ENCODE data around the gene PIP4K2A.

Gene PIP4K2A

DNA sequence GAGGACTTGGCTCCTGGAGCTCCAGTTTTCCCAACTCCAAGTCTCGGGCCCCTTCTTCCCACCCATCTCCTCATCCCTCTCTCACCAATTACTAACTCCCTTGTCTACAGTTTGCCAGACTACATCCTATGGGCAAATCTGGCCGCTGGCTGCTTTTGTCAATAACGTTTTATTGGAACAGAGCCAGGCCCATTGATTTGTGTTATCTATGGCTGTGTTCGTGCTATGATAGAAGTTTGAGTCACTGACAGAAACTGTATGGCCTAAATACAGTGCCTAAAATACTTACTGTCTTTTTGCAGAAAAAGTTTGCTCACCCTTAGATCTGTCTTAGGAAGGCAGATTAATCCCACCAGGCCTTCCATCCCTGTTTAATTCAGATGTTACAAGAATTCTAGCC is 71.3 kb downstream of the PIP4K2A start:
- in situ Hi-C loops (cut with MboI; ENCODE audit: low sequenced_read_pairs) = no loop called here

DNA sequence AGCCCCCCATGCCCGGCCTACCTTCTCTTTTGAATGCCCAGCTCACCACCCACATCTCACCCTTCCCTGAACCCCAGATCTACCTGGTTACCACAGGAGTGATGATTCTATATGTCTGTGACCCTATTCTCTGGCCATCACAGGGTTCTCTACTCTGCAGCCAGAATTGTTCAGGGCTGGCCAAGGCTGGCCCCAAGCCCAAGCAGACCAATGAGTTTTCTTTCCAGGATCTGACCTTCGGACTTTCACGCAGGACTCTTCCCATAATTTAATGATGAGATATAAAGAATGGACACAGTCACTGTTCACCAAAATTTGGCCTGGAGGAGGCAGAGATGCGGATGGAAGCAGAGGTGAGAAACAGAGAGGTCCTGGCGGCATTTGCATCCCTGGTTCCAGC is 72.6 kb downstream of the PIP4K2A start:
- in situ Hi-C loops (cut with MboI; ENCODE audit: low sequenced_read_pairs) = no loop called here

DNA sequence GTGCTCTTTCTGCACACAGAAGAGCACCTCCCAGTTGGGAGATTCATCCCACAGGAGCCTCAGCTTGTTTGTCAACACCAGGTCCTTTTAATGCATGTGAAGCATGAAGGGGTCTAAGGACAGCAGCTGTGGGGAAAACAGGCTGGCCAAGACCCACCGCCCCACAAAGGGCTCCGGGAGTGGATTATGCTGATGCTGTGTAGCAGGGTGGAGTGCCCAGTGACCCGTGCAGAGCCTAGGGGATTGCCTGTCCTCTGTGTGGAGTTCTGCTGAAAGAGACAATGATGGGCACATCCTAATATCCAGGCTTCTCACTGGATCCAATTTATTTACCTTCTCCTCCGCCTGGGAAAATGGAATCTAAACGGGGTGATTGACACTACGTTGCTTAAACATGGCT is 74.0 kb downstream of the PIP4K2A start:
- in situ Hi-C loops (cut with MboI; ENCODE audit: low sequenced_read_pairs) = no loop called here

DNA sequence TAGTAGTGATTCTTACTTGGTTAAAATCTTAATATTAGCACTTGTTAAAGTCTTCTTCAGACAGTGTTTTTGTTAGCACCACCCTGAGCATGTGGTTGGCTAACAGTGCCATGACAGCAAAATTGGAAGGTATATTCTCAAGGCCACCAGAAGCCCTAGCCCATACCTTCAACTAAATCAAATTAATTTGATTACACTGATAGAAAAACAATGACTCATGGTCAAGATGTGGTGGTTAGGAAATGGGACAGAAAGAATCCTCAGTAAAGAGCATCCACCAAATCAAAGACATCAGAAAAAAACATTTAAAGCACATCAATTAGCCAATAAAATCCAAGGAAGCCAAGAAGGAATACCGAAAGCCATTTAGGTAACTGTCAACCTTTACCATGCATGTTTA is 75.5 kb downstream of the PIP4K2A start:
- in situ Hi-C loops (cut with MboI; ENCODE audit: low sequenced_read_pairs) = no loop called here

DNA sequence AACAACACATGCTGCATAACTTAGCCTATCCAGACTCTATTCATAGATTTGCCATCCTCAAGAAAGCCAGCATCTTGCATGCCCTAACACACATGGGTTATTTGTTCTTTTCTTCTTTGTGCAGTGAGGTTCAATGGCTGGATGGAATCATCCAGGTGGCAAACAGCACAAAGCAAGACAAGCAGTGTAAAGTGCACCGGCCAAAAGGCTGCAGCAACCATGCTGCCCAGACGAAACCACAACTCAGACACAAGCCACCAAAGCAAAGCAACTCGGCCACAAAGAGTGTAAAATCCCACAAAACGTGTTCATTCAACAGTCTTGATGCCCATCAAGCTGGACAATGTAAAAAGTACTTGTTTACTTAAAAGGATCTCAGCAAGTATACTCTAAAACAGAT is 76.9 kb downstream of the PIP4K2A start:
- in situ Hi-C loops (cut with MboI; ENCODE audit: low sequenced_read_pairs) = no loop called here

DNA sequence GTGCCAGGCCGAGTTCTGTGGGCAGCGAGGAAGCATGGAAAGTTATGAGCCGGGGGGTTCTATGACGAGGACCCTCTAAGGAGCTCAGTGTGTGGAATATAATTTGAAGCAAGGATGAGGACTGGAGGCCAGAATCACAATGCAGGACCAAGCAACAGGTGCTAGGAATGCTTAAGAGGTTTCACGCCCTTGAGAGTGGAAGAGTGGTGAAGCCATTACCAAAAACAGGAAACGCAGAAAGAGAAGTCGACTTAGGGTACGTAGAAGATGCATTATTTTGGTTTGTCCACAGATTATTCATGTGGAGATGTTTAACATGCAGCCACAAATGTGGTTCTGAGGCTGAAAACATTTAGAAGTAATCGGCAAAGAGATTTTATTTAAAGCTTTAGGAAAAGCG is 78.7 kb downstream of the PIP4K2A start:
- in situ Hi-C loops (cut with MboI; ENCODE audit: low sequenced_read_pairs) = no loop called here

DNA sequence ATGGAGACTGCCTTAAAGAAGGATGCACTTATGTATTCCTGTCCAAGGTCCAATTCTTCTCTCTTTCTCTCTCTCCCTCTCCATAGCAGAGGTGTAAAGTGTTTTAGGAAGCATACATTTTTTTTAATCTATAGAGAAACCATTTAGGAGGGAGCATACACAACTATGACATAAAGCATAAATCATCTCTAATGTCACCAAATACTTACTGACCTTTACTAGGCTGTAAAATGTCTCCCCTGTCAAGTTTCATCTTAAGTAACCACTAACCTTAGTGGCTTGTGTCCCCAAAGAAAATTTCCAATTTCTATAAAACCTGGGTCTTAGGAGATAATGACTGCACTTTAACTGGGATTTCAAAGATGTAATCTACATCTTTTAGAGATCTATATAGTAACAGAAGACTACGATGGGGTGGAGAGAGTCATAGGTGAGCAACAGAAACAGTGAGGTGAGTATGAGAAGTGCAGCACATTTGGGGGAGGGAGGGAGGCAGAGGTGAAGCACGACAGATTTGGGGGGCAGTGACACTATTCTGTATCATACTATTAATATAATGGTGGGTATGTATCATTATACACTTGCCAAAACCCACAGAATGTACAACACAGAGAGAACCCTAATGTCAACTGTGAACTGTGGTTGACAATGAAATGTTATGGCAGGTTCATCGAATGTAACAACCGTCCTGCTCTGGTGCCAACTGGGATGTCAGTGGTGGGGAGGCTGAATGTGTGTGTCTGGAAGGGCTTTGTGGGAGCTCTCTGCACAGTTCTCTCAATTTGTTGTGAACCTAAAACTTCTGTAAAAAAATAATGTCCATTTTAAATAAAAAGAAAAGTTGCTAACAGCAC is 79.5 kb downstream of the PIP4K2A start:
- in situ Hi-C loops (cut with MboI; ENCODE audit: low sequenced_read_pairs) = no loop called here

DNA sequence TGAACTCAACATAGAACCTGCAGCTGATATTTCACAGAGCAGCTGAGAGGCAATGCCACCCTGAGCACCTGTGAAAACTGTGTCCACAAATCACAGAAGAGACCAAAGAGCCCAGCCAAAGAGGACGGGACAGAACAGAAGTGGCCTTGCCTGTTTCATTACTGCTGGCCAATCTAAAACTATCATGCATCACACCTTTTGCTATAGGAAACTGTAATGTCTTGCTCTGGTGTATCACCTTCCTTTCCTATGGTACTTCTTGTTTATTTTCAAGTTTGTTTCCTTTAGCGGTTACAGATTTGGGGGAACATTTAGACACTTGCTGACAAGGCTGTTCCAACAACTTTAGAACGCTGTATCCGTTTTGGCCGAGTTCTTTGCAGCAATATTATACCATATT is 80.3 kb downstream of the PIP4K2A start:
- in situ Hi-C loops (cut with MboI; ENCODE audit: low sequenced_read_pairs) = no loop called here

DNA sequence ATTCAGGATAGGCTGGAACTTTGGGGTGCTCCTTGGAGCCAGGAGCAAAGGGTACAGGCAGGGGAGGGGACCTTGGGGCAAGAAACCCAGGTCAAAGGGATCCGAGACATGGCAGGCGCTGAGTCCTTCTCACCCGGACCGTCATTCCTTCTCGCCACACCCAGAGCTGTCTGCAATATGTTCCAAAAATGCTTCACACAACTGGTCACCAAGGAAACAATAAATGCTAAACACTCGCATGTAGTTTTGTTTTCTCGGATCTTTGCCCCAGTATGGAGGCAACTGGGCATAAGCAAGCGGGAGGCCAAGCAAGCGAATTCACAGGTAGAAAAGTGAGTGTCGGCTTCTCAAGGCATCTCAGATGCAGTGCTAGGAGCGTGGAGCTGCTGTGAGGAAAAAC is 80.8 kb downstream of the PIP4K2A start:
- in situ Hi-C loops (cut with MboI; ENCODE audit: low sequenced_read_pairs) = no loop called here

DNA sequence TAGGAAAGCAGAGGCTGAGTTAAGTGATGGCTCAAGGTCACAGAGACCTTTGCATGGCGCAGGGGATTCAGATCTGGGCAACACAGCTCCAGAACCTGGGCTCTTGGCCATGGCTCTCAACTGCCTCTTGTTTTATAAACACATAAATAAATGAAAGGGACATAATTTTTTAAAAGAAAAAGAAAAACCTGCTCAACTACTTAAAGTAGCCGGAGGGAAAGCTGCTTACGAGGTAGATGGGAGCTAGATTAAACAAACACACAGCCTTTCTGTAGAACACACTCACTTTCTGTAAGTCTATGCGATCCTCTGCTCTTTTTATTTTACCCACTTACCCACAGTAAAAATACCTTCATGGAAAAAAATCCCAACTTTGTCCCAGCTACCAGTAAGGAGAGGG is 81.3 kb downstream of the PIP4K2A start:
- in situ Hi-C loops (cut with MboI; ENCODE audit: low sequenced_read_pairs) = no loop called here

DNA sequence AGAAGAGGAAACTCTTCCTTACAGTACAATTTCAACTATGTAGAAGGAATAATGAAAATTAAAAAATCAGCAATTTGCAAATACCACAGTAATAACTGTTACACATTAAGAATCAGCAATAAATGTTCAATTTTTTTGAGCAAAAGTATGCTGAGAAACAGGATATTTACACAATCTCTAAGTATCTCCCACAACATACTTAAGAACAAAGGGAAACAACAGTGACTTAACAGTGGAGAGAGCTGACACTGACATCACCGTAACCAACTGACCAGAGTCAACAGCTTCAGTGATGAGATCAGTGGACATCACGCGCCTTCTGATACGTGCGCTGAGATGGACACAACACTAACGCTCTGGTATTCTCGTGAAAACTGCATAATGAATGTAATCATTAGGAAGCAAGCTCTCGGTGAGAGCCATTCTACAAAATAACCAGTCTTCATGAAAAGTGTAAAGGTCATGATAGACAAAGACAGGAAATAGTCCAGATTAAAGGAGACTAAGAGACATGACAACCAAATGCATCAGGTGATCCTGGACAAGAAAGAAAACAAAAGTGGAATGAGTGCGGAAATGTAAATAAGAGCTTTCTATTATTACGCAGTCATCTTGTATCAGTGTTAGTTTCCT is 82.6 kb downstream of the PIP4K2A start:
- in situ Hi-C loops (cut with MboI; ENCODE audit: low sequenced_read_pairs) = no loop called here

DNA sequence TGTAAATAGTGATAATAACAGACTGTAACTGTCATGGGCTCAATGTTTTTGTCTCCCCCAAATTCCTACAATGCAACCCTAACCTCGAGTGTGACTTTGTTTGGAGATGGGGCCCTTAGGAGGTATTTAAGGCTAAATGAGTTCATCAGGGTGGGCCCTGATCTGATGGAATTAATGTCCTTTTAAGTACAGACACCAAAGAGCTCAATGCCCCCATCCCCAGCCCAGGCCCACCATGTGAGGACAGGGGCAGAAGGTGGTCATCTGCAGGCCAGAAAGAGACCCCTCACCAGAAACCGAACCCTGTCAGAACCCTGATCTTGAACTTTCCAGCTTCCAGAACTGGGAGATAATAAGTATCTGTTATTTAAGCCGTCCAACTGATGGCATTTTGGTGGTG is 83.2 kb downstream of the PIP4K2A start:
- in situ Hi-C loops (cut with MboI; ENCODE audit: low sequenced_read_pairs) = no loop called here

DNA sequence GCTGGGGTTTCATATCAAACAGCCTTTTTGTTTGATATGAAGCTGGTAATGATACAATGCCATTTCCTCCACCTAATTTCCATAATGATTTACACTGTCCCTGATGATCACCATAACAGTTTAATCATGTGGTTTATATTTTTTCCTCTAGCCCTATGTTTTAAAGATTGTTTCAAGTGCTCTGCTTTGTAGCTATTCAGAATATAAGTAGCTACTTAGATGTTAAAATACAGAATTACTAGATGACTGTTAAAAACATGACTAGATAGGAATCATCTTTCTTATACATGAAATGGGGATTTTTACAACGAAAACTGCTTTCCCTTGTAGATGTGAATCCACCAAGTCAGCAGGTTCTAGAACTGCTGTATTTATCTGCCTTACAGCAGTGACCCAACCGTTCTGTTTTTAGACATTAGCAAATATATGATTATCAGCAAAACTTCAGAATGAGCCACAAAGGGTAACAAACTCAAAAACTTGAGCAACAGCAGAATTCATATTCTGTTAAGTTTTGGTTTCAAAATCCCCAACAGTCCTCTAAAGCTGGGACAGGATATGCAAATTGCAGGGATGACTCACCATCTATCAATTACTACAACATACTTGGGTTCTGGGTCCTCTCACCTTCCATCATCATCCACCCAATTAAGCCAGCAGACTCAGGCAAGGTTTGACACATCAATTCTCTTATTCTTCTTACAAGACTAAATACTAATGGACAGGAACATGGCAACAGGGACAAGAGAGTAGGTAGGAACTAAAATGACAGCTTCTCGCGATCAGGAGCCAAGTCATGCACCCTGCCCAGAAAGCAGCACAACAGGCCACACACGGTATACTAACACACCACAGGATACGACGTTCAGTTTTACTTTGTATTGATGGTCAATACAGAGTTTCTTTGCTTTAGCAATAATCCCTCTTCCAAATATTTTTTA is 83.9 kb downstream of the PIP4K2A start:
- in situ Hi-C loops (cut with MboI; ENCODE audit: low sequenced_read_pairs) = no loop called here

DNA sequence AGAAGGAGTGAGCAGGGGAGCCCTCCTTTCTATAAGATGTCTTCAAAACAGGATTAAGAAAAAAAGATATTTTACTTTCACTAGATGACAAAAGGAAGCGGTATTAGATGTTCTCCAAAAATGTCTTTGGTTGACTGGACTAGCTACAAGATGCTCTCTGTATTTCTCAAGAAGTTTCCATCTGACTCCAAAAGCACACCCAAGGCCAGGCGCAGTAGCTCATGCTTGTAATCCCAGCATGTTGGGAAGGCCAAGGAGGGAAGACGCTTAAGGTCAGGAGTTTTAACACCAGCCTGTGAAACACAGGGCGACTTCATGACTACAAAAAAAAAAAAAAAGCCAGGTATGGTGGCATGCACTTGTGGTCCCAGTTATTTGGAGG is 84.5 kb downstream of the PIP4K2A start:
- in situ Hi-C loops (cut with MboI; ENCODE audit: low sequenced_read_pairs) = no loop called here

DNA sequence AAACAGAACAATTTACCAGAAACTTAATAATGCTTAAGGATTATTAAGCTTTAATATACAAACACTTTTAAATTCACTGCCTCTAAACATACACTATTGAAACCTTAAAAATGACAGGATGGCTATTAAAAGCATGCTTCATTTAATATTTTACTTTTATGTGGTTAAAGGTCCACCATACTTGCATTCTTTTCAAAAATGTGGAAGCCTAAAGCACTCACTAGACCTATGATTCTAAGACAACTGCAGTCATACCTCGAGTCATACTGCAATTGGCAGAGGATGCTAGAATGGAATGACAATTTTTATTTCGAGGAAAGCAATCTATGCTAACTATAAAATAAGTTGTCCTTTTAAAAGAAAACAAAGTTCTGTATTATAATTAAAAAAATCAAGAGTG is 85.3 kb downstream of the PIP4K2A start:
- in situ Hi-C loops (cut with MboI; ENCODE audit: low sequenced_read_pairs) = no loop called here

DNA sequence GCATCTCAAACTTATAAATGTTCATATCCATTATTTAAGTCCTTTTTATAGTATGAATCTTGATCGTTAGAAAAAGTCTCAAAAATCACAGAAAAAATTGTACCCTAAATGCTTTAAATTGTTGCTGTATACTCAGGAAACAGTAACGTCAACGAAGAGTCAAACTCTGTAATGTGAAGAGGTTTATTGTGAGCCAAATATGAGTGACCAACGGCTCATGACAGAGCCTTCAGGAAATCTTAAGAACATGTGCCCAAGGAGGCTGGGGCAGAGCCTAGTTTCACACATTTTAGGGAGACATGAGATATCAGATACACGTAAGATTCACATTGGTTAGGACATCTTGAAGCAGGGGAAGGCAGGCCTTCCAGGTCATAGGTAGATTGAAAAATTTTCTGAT is 86.1 kb downstream of the PIP4K2A start:
- in situ Hi-C loops (cut with MboI; ENCODE audit: low sequenced_read_pairs) = no loop called here

DNA sequence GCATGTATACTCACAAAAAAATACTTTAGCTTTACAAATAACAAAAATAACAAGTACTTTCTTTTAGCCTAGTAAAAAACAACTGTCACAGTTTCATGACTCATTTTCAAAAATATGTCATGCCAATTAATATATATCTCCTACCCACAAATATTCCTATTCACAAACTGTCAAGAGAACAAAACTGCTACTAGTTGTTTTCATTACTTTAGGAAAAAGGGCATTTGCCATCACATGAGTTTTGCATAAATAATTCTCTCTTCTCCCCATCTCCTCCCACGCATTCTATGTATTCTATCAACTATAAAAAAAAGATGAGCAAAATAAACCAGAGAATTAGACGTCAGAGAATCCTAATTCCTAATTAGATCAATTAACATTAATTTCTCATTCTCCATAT is 87.6 kb downstream of the PIP4K2A start:
- in situ Hi-C loops (cut with MboI; ENCODE audit: low sequenced_read_pairs) = no loop called here

DNA sequence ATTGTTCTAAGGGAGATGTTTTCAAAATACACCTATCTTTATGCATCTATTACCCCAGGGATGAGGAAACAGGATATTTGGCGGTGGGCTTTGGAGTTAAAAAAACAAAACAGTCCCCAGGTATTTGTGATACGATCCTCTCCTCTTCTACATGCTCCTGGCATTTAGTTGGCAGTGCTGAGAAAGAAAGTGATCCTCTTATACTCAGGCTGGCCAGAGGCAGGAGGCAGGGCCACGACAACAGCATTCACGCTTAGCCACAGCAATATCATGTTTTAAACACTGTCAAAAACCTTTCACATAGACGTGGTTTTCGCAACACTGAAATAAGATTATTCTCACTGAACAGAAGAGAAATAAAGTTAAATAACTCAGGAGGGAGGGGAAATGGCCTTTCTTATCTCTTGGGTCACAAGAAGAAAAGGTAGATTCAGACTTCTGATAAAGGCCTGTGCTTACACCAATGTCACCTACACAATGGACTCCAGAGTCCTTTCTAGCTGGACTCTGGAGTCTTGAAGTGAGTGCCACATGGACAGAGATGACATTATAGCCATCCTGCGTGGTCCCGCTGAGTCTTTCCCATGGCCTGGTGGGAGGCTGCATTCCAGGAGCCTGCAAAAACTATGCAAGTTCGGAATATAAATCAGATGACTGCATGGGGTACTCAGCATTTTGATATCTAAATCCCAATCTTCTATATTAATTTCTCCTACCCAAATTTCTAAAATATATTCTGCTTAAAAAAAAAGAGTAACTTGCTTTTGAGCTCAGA is 88.7 kb downstream of the PIP4K2A start:
- in situ Hi-C loops (cut with MboI; ENCODE audit: low sequenced_read_pairs) = no loop called here

DNA sequence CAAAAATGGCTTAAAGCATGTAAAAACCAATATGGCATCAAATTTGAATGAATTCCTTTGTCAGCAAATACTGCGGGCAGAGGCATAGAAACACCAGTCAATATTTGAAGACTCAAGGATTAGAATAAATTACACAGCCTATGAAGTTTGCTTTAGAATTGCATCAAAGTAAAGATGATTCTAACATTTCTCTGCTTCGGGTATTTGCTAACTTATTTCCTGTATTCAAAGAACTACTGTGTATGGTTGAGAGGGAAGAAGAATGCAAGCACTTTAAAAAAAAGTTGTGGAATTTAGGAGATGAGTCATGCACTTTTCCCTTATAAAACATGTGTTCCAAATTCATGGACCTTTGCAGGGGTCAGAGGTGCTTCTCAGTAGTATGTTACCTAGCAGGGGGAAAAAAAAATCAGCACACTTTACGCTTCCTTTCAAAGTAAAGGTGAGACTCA is 90.1 kb downstream of the PIP4K2A start:
- in situ Hi-C loops (cut with MboI; ENCODE audit: low sequenced_read_pairs) = no loop called here

DNA sequence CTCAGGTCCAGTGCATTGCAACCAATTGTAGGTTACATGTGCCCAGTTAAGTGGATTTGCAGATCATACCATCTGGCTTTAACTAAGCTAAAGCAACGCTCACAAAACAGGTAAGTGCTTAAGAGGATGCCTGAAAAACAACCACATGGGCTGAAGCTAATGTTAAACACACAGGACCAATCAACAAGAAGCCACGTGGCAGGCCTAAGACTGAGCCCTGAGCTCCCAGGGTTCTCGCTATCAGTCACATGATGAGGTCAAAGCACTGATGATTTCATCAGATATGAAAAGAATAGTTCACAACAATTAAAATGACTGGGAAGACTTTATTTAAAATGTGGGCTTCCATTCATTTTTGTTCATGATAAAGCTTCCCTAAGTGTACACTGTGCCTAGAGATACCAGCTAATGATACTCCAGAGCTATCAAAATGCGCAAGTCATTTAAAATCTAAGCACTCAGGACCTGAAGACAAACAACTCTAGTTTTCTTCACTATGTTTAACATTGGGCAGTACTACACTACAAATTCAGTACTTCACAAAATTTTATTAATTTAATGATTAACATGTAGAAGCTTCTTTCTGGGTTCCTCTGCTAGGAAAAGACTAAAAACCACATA is 90.6 kb downstream of the PIP4K2A start:
- in situ Hi-C loops (cut with MboI; ENCODE audit: low sequenced_read_pairs) = no loop called here
